ENCODE data around the gene CACNA1A.

The CACNA1A gene

DNA sequence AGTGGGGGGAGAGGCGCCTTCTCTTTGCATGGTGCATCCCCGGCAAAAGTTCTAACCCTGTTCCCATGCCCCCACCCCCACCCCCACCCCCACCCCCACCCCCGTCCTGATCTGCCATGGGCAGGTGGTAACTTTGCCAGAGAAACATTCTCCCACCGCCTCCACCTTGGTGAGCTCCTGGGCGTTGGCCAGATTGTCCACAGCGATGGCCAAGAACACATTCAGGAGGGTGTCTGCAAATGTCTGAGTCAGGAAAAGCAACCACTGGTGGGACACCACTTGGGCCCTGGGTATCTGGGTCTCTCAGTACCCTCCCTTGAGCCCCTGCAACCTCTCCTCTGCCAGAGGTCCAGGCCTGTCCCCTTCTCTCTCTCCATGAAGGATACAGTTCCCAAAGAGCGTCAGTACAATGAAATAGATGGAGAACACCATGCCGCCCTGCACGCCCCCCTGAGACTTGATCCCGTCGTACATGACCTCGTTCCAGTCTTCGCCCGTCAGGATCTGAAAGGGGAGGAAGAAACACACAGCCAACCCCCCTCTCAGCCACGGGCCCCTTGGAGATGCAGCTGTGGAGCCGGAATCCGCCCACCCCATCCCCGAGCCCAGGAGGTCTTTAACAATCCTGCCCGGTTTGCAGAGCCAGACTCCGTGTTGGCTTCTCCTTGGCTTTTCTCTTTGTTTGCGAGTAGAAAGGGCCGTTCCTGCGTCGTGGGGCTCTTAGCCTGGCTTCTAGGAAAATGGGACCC, 202.7 kb downstream of the CACNA1A start:
- TF ChIP-seq, protein P1, sequence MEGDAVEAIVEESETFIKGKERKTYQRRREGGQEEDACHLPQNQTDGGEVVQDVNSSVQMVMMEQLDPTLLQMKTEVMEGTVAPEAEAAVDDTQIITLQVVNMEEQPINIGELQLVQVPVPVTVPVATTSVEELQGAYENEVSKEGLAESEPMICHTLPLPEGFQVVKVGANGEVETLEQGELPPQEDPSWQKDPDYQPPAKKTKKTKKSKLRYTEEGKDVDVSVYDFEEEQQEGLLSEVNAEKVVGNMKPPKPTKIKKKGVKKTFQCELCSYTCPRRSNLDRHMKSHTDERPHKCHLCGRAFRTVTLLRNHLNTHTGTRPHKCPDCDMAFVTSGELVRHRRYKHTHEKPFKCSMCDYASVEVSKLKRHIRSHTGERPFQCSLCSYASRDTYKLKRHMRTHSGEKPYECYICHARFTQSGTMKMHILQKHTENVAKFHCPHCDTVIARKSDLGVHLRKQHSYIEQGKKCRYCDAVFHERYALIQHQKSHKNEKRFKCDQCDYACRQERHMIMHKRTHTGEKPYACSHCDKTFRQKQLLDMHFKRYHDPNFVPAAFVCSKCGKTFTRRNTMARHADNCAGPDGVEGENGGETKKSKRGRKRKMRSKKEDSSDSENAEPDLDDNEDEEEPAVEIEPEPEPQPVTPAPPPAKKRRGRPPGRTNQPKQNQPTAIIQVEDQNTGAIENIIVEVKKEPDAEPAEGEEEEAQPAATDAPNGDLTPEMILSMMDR (IDR thresholded peaks at IDR 0.05; ENCODE audit: low read depth, low read length, missing control alignments), result no peak
- no peak overlapping the region for H3K4me3 ChIP-seq (ENCODE audit: low read depth, low read length)
- no peak for DNase-seq (ENCODE audit: low read depth)

DNA sequence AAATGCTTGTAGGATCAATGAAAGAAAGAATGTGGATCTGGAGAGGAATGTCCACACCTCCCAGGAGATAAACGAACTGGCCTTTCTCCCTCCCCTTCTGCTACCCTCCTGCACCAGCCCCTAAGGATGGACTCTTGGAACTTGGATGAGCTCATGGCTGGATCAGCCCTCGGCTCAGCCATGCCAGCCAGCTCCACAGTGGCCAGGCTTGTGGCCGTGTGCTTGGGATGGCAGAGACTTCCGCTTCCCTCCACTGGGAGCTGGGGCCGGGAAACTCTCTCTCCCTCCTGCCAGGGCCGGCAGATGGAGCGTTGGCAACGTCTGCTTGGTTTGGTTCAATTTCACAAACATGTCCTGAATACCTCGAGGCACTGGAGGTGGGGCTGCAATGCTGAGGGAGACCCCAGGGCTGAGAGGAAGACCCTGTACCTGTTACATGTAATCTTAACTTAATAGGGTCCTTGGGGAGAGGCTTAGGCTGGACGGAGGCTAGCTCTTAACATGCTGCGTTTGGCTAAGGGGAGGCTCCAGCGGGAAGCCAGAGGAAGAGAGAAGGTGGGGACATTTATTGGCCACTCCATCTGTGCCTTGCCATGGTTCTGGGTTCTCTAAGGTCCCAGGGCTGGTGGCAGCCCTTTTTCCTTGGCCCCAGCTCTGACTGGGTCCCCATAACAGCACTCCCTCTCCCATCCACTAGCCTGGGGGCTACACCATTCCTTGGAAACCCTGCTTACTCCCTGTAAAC, 203.6 kb downstream of the CACNA1A start:
- DNase-seq (ENCODE audit: low read depth), result no peak
- TF ChIP-seq, protein P1 (IDR thresholded peaks at IDR 0.05; ENCODE audit: low read depth, low read length, missing control alignments), result no peak

DNA sequence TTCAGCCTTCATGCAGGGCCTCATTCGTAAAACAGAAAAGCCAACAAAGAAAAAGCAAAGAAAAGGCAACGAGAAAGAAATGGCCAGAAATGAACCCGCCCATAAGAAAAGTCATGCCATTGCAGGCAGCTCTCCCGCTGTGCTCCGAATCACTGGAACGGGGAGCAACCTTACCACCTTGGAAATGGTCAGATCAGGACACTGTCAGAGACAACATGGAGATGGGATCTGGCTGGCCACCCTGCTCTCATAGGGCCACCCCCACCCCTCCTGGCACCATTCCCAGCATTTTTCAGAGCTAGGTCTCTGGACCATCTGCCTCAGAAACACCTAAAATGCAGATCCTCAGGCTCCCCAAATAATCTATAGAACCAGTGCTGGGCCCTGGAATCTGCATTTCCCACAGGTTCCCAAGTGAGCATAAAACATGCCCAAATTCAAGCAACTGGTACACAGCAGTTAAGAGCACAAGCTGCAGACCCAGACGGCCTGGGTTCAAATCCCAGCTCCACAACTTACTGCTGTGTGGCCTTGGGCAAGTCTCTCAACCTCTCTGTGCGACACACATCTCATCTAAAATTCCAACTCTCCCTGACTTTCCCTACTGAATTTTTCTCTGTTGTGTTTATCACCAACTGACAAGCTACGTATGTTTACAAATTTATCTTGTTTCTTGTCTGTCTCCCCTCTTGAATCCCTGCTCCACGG, 204.5 kb downstream of the CACNA1A start:
- TF ChIP-seq, protein P1 (IDR thresholded peaks at IDR 0.05; ENCODE audit: low read depth, low read length, missing control alignments), result no peak
- no peak overlapping the region for H3K4me3 ChIP-seq (ENCODE audit: low read depth, low read length)
- no peak for DNase-seq (ENCODE audit: low read depth)

More for the DNA sequence above, 203.6 kb downstream of the CACNA1A start:
- no peak overlapping the region for H3K4me3 ChIP-seq (ENCODE audit: low read depth, low read length)

DNA sequence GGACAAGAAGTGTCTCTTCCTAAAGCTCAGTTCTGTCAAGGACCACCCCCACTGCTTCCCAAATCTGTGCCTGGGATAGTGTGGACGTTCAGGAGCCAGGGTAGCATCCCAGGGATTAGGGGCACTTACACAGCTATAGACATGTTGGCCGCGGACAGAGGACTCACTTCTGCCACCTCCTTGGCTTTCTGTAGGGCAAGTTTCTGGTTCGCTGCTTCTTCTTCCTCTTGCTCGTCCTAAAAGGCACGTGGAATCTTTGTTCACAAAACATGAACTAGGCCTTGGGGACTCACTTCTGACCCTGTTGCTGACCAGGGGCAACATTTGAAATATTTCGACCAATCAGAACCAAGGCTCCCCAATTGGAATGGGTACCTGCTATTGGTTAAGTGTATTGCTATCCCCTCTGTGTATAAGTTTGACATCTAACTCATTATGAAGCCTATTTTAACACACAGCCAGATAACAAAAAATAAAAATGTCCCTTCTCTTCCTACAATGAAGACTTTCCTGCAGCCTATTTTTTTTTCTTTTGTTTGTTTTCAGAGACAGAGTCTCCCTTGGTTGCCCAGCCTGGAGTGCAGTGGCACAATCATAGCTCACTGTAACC, 205.8 kb downstream of the CACNA1A start:
- TF ChIP-seq, protein P1 (IDR thresholded peaks at IDR 0.05; ENCODE audit: low read depth, low read length, missing control alignments), result no peak
- no peak for DNase-seq (ENCODE audit: low read depth)

GRCh38 chr19:13299838-13300237, 206.4 kb downstream of the CACNA1A start:
- no peak for DNase-seq (ENCODE audit: low read depth)
- H3K4me3 ChIP-seq (ENCODE audit: low read depth, low read length), result no peak overlapping the region
- TF ChIP-seq, protein P1 (IDR thresholded peaks at IDR 0.05; ENCODE audit: low read depth, low read length, missing control alignments), result no peak

More for the DNA sequence above, 205.8 kb downstream of the CACNA1A start:
- no peak overlapping the region for H3K4me3 ChIP-seq (ENCODE audit: low read depth, low read length)

GRCh38 chr19:13298565-13299481, 207.5 kb downstream of the CACNA1A start:
- DNase-seq (ENCODE audit: low read depth), result no peak
- no peak overlapping the region for H3K4me3 ChIP-seq (ENCODE audit: low read depth, low read length)
- TF ChIP-seq, protein P1 (IDR thresholded peaks at IDR 0.05; ENCODE audit: low read depth, low read length, missing control alignments), result no peak
